HG03520 (cell line): ENCODE results near the gene PPP1R12B.
"Not testable (repeated sequence)": the region's sequence is repeated elsewhere in the genome, so short reads cannot be mapped to it uniquely, and the experiment has no call there.

Experiments used
- ATAC-seq: cut with Tn5 transposase; IDR thresholded peaks from one replicate; pipeline ENCODE4 v1.9.1; 2021; ENCODE audit warnings: mild to moderate bottlenecking, moderate library complexity; ENCODE audit not compliant: unreplicated experiment

The PPP1R12B gene

DNA sequence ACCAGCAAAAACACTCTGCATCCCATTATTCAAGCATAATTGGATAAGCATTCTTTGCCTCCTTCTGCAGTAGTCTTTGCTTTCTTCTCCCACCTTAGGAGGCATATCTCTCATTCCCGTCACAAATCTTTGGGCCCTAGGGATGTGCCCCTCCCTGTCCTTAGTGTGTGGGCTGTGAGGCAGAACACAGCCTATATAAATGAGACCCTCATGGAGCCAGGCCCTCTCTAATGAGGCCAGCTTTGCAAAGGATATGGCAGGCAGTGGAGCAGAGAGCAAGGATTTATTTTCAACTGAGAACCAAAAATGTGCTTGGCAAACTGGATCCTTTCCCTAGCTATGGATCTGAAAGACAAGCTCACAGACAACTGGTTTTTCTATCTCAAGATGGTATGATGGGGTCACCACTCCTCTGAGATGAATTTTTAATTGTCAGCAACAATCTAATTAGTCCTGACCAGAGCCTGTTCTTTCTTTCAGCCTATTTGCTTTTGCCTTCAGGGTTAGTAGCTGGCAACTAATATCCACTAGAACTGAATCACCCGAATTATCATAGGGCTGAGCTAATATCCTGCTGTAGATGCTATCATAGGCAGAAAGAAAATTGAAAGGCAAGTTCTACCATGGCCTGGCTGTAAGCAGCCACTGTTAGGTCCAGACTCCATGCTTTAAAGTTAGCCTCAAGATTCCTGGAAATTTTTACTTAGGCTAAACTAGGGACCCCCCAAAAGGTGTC, 227.6 kb downstream of the PPP1R12B start:
- ATAC-seq: no peak

DNA sequence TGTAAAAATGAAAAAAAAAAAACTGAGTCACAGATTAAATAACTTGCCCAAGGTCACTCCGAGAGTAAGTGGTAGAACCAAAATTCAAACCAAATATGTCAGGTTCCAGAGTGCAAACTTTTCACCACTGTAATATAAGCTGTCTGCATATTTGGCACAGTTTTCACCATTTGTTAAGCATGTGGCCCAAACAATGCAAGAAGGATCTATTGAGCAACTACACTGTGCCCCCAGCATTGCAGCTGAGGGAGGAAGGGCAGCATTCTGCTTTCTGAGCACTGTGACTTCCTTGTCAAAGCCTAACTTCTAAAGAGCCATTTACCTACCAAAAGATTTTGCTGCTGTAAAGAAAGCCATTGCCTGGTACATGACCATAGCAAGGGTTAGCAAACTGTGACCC, 228.3 kb downstream of the PPP1R12B start:
- no peak for ATAC-seq

DNA sequence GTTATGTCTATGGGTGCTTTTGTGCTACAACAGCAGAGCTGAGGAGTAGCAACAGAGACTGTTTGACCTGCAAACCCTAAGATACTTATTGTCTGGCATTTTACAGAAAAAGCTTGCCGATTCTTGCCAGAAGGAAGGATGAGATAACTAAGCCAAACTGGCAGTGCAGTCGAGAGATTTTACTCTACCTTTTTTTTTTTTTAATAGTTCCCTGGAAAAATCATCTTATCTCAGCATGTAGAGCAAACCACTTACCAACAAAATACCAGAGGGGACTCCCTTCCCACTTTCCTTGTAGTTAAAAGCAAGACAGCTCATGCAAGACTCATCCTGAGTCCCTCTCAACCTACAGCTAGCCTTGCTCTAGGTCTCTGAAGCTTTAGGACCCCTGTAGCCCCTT, 228.9 kb downstream of the PPP1R12B start:
- no peak for ATAC-seq

DNA sequence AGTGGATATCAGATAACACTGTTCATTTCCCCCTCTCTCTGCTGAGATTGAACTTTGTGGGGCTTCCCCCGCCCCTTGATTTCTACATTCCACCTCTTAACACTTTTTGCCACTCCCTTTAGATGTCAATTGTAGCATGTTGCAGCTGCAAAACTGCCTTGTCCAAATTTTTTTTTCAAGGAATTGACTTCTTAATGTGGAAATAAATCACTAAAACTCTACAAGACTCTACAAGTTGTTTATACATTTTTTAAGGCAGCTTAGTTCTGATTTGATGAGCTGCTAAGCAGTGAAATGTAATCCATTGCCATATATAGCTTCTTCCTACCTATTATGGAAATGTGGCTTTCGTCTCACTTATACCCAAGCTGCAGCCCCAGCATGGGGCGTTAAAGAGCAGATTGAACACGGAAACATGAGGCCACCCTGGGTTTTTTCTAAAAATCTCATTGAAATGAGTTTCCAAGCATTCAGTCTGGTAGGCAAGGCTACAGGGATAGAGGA, 229.6 kb downstream of the PPP1R12B start:
- ATAC-seq: no peak

DNA sequence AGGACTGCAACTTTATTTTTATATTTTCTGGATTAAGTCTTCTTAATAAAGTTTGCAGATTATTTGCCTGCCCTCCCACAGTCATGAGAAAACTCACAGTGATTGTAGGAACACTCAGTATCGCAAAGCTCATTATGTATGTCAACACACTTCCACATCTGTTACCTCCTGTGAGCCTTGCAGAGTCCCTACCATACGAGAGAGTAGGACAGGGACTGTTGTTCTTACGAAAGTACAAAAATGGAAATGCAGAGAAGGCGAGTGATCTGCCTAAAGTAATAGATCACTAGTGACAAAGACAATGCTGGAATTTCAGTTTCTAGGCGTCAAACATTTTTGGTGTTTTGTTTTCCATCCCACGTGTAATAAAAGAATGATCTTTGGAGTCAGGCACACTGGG, 230.1 kb downstream of the PPP1R12B start:
- no peak for ATAC-seq

DNA sequence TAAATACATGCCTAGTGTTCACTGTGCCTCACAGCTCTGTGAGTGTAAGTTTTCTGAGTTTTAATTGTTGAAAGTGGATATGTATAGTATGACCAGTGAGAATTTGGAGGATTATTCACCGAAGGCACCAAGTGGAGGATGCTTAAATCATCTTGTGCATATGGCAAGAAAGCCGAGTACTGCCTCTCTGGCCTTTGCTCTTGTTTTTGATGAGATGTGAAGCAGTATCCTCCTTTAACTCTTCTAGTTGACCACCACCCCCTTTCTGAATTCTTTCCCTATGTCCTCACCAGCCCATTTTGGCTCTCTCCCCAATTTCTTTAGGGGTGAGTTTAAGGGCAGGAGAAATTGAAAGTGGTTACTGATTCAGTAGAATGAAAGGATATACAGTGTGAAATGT, 231.3 kb downstream of the PPP1R12B start:
- ATAC-seq: no peak

DNA sequence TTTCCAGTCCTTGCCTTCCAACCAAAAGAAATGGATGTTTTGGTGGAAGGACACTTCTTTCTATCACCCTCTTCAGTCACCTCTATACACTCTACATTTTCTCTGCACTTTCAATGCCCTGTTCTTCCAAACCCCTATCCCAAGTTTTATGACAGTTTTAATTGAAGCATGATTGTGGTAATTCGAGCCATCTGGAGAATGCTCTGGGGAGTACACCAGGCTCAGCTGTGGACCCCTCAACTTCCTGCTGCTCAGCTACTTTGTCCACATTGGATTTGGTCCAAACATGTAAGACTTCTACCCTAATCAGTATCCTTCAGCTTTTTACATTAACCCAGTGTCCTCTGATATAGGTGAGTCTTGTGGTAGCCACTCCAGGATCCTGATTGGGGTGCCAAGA, 232.1 kb downstream of the PPP1R12B start:
- no peak for ATAC-seq

DNA sequence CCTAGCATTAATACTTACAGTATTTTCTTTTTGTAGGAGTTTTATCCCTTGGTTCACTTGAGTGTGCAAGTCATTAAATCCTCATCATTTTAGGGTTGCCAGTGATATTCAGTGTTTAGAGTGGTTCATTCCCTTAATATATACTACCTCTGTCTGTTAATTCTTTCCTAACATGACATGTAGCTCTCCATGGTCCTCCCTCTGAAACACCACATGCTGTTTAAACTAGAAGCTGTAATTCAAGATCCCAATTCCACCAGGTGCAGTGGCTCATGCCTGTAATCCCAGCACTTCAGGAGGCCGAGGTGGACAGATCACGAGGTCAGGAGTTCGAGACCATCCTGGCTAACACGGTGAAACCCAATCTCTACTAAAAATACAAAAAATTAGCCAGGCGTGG, 233.9 kb downstream of the PPP1R12B start:
- not testable (repeated sequence) for ATAC-seq

DNA sequence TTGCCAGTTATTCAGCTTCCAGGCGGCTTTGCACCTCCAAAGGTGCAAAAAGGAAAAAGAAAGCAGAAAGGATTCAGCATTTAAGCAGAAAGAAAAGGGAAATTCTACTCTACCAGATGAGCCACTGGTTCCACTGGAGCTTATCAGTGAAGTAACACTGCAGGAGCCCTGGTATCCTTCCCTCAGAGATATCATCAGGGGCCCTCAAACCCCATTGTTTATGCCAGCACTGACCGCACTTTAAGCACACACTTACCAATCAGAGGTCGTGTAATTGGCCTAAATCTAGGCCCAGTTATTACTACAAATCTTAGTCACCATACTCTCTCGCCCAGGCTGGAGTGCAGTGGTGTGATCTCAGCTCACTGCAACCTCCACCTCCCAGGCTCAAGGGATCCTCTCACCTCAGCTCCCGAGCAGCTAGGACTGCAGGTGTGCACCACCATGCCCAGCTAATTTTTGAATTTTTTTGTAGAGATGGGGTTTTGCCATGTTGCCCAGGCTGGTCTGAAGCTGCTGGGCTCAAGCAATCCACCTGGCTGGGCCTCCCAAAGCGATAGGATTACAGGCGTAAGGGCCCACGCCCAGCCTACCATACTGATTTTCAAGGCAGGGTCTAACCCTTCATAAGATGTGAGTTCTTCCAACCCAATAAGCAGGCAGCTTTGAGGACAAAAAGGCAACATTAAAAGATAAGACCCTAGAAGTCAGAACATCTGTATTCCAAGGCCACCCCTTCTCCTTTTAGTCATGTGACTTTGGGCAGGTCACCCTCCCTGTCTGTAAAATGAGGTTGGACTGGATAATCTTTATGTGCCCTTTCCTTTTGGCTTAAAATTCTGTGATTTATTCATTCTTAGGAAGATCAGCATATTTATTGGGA, 236.4 kb downstream of the PPP1R12B start:
- no peak for ATAC-seq

DNA sequence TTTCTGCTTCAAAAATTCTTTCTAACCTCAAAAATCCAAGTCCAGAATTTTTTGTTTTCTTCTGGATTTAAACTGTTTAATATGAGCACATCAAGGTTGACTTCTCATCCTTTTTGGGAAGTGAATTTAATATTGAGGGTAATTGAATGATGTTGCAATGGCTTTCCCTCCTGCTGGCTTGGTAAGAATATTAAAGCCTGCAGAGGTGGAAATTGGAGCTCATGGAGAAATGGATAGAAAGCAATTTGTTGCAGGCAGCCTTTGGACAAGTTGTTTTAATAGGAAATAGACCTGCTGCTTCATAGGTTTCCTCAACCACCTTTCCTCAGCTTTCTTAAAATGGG, 237.1 kb downstream of the PPP1R12B start:
- ATAC-seq: no peak

DNA sequence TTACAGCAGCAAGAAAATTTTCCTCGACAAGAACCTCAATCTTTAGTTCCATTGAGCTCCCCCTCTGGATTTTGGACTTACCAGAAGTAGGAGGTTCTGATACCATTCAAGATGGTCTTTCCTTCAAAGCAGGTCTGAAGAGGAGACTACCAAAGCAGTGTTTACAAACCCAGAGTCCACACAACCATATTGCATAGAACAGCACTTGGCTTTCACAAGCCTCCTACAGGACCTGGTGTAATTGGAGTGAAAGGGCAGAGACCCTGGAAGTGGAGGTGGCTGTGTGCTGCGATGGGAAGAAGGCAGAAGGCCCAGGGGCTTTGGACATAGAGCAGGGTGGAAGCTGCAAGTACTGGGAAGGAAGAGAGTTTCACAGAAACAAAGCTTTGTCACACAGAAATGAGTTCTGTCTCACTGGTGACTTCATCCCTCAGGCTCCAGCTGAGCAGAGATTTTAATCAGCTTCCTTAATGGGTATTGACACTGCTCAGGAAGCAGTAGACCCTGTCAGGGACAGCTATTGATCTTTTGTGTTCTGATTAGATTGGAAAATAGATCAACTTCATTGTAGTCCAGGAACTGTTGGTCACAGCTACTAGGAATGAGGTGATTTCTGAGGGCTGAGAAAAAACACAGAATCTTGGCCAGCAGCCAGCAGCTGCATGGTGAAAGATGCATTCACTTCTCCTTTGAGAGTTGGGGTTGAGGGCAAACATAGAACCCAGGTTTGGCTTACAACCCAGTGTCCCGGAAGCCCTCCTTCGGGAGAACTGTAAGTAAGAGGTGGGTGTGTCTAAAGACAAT, 237.7 kb downstream of the PPP1R12B start:
- no peak for ATAC-seq

DNA sequence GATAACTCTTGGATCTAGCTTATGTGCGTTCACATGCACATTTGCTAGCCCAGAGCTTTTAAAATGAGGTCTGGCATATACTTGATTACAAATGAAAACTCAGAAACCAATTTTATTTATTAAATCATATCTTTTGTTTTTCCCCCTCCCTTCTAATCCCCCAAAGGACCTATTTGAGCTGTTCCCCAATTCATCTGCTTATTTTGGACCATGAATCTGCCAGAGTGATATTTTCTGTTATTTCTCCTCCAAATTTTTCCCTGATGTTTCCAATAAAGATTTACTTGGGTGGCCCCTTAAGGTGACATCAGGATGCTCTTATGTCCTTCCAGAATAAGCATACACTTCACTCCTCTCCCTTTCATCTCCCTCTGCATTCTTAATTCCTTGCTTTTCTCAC, 238.4 kb downstream of the PPP1R12B start:
- ATAC-seq: no peak

DNA sequence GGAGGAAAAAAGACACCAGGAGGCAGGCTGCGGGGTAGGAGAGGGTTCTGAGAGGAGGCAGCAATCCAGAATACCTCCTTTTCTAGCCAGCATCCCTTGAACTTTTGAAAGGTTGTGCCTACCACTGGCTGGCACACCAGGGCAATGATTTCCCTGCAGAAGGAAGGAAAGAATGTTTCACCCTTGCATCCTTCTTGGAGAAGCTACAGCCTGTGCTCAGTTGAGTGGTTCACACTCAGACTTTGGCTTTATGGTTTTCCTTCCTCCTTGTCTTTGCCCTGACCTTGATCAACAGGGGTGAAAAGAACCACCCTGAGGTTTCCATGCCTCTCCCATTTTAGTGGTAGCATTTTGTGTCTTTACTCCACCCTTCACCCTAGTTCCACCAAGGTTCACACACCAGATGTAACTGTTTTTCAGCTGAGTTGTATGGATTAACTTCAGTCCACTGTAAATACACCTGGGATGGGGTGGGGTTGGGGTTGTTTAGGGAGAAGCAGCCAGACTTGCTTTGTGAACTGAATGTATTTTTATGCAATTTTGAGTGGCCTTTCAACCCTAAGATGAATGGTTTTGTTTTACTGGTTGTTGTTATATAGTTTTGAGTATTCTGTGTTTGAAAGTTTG, 239.5 kb downstream of the PPP1R12B start:
- ATAC-seq: no peak

DNA sequence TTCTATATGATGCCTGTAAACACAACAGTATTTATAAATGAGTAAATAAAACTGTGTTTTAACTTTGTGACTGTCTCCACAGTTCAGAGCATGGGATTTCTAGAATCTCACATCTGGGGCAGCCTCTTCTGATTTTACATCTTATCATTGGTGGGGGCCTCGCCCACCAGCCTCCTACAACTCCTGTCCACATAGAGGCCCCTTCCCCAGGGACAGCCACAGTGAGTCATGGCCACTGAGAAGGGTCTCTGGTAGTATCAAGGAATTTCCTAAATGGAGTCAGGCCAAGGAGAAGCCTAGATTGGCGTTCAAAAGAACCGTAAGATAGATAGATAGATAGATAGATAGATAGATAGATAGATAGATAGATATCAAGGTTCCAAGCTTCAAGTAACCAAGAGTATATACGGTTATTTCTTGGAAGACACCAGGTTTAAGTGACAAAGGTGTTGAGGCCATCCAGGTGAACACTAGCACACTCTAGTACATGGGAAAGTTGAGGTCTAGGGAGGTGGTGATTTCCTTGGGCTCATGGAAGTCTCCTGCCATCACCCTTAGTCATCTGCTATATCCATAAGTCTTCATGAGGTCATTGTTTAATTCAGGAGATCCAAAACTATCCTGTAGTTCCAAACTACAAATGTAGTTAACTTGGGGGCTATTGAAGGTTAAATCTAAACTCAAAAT, 240.1 kb downstream of the PPP1R12B start:
- no peak for ATAC-seq

DNA sequence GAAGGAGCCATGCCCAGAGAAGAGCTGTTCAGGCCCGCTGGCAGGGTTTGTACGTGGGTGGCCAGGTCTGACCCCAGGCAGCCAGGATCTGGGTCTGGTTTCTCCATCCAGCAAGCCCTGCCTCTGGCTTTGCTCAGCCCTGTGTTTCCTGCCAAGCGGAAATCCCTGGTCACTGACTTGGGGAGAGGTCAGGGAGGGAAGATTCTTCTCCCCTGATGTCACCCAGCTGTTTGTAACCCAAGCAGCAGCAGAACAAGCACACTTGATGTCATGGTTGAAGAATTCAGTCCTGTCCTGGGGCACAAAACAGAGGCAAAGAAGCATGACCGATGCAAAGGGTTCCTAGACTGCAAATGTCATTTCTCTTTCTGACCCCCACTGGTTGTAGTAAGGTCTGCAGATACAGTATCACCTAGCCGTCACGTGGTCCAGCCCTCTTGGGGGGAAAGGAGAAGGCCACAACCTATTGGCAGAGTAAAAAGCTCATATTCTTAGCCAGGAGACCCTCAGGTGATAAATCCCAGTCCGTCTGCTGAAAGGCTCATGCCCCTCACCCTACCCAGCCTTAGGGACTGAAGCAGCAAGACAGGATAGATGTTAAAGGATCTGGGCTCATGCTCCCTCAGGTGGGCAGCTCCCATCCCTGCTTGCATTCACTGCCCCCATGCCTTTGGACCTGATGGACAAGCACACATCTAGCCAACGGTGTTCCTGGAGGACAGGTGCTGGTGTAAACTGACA, 240.9 kb downstream of the PPP1R12B start:
- ATAC-seq: no peak

DNA sequence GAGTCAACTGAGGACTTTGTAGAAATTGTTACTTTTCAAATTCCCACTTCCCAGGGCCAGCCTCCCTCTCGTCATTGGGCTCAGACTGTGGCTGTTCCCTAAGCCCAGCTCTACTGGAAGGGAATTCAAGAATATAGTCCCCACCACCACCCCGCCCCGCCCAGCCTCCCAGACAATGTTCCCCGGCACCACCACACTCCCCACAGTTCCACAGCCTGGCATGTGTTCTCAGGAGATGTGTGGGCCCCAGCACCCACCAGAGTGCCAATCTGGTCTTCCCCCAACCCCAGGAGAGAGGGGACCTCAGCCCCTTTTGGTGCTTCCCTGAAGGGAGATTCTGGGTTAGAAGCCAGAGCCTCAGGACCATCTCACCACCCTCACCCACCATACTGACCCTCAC, 241.6 kb downstream of the PPP1R12B start:
- no peak for ATAC-seq

DNA sequence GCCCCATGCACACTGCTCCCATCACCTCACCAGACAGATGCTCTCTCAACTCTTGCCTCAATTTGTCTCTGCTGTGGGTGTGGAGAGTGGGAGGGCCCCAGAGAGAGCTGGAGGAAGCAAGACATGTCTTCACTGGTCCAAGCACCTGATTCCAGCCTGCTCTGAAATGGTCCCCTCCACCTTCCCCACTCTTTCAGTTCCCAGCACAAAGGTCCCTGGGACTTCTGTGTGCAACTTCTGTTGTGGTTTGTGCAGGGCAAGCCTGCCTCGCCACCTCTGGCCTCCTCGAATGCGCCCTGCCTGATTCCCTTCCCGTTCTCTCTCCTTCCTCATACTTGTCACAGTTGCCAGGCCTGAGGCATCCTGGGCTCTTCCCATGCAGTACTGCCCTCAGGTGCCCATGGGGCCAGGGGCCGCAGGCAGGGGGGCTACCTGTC, 242.5 kb downstream of the PPP1R12B start:
- no peak for ATAC-seq

DNA sequence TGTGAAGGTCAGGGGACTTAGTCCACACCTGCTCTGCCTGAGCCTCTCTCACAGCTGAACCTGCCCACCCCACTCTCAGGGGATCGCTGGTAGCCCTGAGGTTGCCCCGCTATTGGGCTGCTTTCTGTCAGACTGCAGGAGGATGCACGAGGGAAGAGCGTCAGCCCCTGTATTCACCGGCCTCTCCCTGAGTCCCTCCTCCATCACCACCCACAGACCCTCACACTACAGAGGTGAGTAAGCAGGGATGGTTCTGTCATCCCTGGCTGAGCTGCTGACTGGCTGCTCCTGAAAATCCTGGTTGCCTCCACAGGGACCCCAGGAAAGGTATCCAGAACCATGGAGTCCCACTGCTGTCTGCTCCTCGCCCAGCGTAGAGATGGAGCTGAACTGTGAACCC, 243.0 kb downstream of the PPP1R12B start:
- ATAC-seq: no peak

DNA sequence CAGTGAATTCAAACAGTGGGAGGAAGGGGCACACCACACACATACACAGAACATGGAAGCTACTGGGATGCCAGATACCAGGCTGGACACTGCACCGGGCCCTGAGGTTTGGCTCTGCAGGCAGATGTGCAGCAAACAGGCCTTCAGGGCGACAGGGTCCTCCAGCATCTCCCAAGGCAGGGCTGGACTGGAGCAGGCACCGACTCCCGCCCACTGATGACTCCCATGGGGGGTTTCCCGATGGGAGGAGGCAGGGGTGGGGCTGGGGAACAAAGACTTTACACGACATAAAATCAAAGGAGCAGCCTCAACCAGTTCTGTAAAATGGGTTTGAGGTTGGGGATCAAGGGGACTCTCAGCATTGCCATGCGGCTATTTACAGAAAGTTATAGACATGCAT, 243.6 kb downstream of the PPP1R12B start:
- no peak for ATAC-seq

DNA sequence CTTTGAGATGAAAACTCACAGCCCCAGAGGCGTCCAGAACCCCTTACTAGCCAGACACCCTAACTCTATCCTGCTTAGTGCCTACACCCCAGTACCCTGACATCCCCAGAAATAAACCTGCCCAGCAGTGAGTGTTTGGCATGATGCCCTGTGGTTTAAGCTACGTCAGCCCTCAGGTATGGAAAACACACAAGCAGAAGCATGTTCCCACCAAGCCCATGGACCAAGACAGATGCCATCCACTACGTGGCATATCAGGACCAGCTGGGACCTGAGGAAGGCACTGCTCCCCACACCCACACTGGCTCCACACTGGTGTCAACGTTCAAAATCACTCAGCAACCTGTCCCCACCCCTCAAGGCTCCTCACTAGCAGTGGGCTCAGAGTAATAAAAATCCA, 245.3 kb downstream of the PPP1R12B start:
- no peak for ATAC-seq
